Activated CD4-positive, alpha-beta T cell treated with anti-CD3 and anti-CD28 coated beads, Interleukin-2, amount 50 U/mL, for 16 hours (primary cell): ENCODE results near the gene NWD2.
"Not testable (repeated sequence)": the region's sequence is repeated elsewhere in the genome, so short reads cannot be mapped to it uniquely, and the experiment has no call there.

ENCODE experiments used
- DNase-seq: peaks from one replicate; pipeline ENCODE4 v3.0.0-alpha.2; 2020

The NWD2 gene

DNA sequence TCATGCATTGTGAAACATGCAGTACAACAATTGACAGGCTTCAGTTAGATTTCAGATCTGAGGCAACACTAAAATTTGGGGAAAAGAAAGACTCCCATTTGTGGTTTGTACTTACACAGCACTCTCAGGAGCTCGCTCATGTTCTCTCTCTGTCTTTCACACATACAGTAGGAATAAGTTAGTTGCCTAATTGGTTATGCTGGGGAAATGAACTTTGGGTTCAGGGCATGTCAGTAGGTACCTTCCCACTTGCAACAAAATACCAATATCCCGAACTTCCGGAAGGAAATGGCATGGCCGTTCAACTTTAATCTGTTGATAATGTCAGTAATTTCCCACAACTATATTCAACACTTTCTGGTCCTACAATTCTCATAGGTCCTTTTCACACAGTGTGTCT, 223.3 kb downstream of the NWD2 start:
- no peak for DNase-seq

DNA sequence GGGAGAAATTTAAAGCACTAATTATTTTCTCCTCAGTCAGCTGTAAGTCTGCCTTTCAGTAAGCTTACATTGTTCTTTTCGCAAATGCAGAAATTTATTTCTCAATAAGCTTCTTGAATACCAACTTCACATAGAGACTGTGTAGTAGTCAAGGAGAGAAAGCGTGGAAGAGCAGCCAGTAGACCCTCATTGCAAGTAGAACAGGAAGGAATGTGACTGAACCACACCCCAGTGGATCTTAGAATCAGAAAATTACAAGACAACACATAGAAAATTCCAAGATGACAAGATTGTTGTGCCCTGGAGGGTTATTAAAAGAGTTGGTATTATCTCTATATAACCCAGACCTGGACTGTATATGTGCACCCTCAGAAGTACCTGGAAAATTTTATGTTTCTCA, 224.7 kb downstream of the NWD2 start:
- no peak for DNase-seq

- DNase-seq: no peak
Measured at GRCh38 chr4:37470245-37470644, 225.7 kb downstream of the NWD2 start.

DNA sequence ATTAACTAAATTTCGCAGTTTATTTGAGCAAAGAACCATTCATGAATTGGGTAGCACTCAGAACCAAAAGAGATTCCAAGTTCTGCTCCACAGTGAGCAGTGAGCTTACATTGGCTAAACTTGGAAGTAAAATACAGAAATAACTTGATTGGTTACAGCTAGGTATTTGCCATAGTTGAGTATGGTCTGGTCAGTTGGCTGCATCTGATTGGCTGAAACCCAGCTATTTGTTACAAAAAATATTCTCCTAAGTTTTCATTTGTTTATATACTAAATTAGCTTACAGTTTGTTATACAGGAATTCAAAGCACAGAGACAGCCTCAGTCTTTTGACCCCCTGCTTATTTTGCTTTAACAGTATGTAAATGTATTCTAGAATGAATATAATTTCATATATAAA, 226.6 kb downstream of the NWD2 start:
- DNase-seq: no peak

DNA sequence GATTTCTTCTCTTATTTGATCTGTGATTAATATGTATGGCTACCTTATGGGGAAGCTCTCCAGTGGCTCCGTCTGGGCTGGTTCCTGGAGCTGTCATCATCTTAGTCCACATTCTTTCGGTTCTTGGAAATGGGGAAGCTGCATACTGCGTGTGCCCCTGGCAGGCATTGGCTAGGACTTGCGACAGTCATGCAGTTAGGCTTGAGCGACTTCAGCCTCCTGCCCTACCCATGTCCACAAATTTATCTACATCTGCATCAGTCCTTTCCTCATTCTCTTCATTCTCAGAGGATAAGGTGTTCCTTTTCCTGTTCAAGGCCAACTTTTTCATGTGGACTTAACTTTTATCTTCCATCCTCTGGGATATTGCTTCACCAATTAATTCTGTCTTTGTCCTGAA, 227.4 kb downstream of the NWD2 start:
- no peak for DNase-seq

- no peak for DNase-seq
Measured at GRCh38 chr4:37473807-37474206, 229.3 kb downstream of the NWD2 start.

- no peak for DNase-seq
Measured at GRCh38 chr4:37475087-37475486, 230.5 kb downstream of the NWD2 start.

- no peak for DNase-seq
Measured at GRCh38 chr4:37475776-37476175, 231.2 kb downstream of the NWD2 start.

GRCh38 chr4:37476256-37476655, 231.7 kb downstream of the NWD2 start:
- no peak for DNase-seq

GRCh38 chr4:37476691-37477090, 232.1 kb downstream of the NWD2 start:
- no peak for DNase-seq

DNA sequence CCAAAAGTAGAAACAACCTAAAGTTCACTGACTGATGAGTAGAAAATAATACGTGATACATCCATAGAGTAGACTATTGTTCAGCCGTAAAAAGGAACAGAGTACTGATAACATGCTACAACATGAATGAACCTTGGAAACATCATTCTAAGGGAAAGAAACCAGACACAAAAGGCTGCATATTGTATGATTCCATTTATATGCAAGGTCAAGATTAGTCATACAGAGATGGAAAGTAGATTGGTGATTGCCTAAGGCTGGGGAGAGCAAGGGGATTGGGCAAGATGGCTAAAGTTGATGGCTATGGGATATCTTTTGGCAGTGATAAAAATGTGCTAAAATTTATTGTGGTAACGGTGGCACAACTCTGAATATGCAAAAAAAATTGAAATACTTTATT, 232.6 kb downstream of the NWD2 start:
- no peak for DNase-seq

- no peak for DNase-seq
Measured at GRCh38 chr4:37478151-37478550, 233.6 kb downstream of the NWD2 start.

DNA sequence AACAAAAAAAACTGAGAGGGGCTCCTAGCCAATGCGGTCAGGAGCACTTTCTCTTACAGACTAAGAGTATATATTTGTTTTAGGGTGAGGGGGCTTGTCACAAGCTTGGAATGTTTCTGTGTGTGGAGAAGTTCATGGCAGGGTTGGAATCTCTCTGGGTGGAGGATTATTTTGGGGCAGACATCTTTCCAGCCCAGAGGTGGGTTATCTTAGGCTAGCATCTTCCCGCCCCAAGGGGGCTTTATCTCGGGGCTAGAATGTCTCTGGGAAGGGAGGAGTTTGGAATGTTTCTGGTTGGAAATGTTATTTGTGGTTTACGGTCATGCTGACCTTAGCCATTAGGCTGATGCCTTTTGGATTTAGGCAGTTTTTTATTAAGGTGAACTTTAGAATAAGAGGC, 236.0 kb downstream of the NWD2 start:
- no peak for DNase-seq

DNA sequence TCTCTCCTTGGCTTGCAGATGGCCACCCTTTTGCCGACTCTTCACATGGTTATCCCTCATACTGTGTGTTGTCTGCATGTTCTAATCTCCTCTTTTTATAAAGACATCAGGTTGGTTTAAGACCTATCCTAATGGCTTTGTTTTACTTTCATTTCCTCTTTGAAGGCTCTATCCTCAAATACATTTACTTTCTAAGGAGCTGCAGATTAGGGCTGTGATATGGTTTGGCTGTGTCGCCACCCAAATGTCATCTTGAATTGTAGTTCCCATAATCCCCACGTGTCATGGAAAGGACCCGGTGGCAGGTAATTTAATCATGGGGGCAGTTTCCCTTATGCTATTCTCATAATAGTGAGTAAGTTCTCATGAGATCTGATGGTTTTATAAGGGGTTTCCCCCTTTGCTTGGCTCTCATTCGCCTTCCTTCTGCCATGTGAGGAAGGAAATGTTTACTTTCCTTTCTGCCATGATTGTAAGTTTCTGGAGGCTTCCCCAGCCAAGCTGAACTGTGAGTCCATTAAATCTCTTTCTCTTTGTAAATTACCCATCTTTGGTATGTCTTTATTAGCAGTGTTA, 237.1 kb downstream of the NWD2 start:
- DNase-seq: no peak

GRCh38 chr4:37482236-37482913, 237.8 kb downstream of the NWD2 start:
- no peak for DNase-seq

DNA sequence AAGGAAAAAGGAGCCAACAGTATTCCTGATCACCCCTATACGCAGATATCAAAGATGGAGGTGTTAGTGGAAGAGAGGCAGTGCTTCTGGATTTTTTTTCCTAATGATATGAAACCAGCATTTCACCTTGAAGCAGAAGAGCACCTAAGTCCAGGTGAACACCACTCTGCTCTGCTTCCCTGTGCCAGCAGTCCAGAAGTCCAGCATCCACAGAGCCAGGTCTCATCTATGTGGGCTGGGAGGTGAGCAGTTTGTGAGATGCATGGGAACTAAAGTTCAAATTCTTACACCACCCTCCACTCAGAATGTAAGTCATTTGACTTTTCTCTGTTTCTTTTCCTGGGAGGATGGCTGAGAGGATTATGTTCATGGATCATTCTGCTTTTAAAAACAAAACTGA, 239.1 kb downstream of the NWD2 start:
- no peak for DNase-seq

GRCh38 chr4:37486166-37486565, 241.6 kb downstream of the NWD2 start:
- DNase-seq: no peak

DNA sequence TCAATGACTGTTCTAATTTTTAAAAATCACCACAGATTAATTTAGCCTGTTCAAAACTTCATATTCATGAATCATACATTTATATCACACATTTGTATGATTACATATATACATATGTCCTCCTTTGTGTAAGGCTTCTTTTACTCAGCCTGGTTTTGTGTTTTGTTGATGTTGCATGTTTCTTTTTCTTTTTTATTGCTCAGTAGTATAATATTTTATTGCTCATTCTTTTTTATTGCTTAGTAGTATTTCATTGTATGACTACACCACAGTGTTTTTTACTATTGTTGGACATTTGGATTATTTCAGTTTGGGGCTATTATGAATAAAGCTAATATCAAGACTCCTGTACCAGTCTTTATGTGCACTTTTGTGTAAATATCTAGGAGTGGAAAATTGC, 243.1 kb downstream of the NWD2 start:
- DNase-seq: no peak

GRCh38 chr4:37489697-37490096, 245.2 kb downstream of the NWD2 start:
- no peak for DNase-seq

DNA sequence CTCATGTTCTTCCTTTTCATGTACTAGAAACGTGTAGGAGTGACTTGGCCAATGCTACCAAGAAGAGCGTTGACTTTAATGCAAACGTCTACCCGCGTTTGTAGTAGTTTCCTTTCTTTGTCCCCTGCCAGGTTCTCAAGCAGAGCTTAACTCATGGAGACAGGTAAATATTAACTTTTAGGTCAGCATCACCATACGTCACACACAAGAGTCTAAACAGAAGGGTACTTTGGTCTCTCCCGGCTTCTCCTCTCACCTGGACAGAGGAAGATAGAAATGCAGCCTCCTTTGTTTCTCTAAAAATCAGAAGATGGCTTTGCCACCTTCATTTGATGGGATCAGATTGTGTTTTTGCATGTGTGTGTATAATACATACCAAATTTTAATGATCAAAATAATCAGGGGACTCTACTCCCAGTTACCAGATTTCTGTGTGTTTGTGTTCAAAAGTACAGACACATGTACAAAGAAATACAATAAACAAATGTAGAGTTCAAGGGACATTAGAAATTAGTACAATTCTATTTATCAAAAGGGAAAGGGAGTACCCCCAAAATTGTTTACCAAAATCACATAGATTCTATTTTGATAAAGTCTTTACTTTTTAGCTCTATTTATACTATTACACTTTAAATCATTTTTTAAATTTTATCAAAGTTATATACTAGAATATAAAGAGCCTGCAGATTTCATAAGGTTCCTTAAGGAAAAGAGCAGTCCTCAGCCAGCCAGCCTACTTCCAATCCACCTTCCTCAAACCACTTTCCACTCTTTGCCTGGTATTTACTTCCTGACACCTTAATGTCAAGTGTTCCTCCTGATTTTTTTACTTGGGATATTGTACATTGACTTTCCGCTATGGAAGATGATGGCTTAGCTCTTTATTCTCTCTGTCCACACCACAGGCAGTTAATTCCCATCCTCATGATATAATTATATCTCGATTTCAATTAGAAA, 246.1 kb downstream of the NWD2 start:
- no peak for DNase-seq

DNA sequence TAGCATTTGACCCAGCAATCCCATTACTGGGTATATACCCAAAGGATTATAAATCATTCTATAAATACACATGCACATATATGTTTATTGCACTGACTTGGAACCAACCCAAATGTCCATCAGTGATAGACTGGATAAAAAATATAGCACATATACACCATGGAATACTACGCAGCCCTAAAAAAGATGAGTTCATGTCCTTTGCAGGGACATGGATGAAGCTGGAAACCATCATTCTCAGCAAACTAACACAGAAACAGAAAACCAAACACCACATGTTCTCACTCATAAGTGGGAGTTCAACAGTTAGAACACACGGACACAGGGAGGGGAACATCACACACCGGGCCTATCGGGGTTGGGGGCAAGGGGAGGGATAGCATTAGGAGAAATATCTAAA, 250.8 kb downstream of the NWD2 start:
- not testable (repeated sequence) for DNase-seq
